ENCODE data around the gene TLL2.

The TLL2 gene

GRCh38 chr10:96365571-96365970, 148.2 kb downstream of the TLL2 start:
- CTCF ChIA-PET: interaction anchor here (2.0 kb wide), 2 partner anchors 9 to 845 kb away, joined by 4 to 7 read pairs; no protein-coding TSS in a partner anchor
- no peak for DNase-seq (ENCODE audit: low spot score)
- no peak for TF ChIP-seq CTCF (conservative IDR thresholded peaks at IDR 0.05; ENCODE audit: low read depth)
- POLR2A ChIA-PET (ENCODE audit: low non-redundant PET): no interaction called here
- H3K27ac ChIP-seq: no peak overlapping the region

GRCh38 chr10:96360766-96361165, 153.0 kb downstream of the TLL2 start:
- TF ChIP-seq CTCF (conservative IDR thresholded peaks at IDR 0.05; ENCODE audit: low read depth): no peak
- ChIA-PET CTCF (no interaction called here), POLR2A (ENCODE audit: low non-redundant PET) (no interaction called here)
- H3K27ac ChIP-seq: no peak overlapping the region
- DNase-seq (ENCODE audit: low spot score): no peak

GRCh38 chr10:96360331-96360730, 153.4 kb downstream of the TLL2 start:
- no peak overlapping the region for H3K27ac ChIP-seq
- no peak for TF ChIP-seq CTCF (conservative IDR thresholded peaks at IDR 0.05; ENCODE audit: low read depth)
- ChIA-PET POLR2A (ENCODE audit: low non-redundant PET) (no interaction called here), CTCF (no interaction called here)
- no peak for DNase-seq (ENCODE audit: low spot score)

DNA sequence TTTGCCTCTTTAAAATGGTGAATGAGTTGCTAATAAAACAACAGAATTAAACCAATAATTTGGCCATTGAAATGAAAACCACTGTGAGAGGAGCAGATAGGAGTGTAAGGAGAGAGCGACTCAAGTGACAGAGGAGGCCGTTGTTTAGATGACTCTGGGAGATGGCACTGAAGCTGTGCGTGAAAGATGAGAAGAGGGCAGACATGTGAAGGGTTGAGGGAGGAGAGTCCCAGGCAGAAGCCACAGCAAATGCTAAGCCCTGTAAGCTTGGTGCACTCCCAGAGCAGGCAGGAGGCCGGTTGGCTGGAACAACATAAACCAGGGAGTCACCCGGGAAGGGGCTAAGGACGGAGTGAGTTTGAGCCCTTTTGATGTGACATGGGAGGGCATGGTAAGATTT, 154.1 kb downstream of the TLL2 start:
- ChIA-PET CTCF (interaction anchor here (0.8 to 1.5 kb wide), 2 partner anchors 11 to 130 kb away, joined by 4 to 5 read pairs; no protein-coding TSS in a partner anchor), POLR2A (ENCODE audit: low non-redundant PET) (no interaction called here)
- DNase-seq (ENCODE audit: low spot score): no peak
- TF ChIP-seq CTCF (conservative IDR thresholded peaks at IDR 0.05; ENCODE audit: low read depth): no peak
- no peak overlapping the region for H3K27ac ChIP-seq

GRCh38 chr10:96358851-96359540, 154.7 kb downstream of the TLL2 start, which contains the start of gene OPALIN:
Gene OPALIN (minus strand): TSS chr10:96359002. CDS start chr10:96358896, 106 bp downstream.
- POLR2A ChIA-PET (ENCODE audit: low non-redundant PET): no interaction called here
- TF ChIP-seq CTCF (conservative IDR thresholded peaks at IDR 0.05; ENCODE audit: low read depth): no peak

GRCh38 chr10:96357038-96357620, 156.6 kb downstream of the TLL2 start:
- ChIA-PET CTCF (interaction anchor here (0.7 to 1.3 kb wide), 4 partner anchors 13 to 22 kb away, joined by 3 to 5 read pairs (median 3); no protein-coding TSS in a partner anchor), POLR2A (ENCODE audit: low non-redundant PET) (no interaction called here)
- DNase-seq (ENCODE audit: low spot score): no peak
- no peak for TF ChIP-seq CTCF (conservative IDR thresholded peaks at IDR 0.05; ENCODE audit: low read depth)
- H3K27ac ChIP-seq: no peak overlapping the region

More at GRCh38 chr10:96358851-96359540, 154.7 kb downstream of the TLL2 start, which contains the start of gene OPALIN:
- DNase-seq (ENCODE audit: low spot score): no peak
- no peak within 1 kb of the TSS for H3K27ac ChIP-seq
- CTCF ChIA-PET: interaction anchor here (0.6 to 1.5 kb wide), 3 partner anchors 12 to 850 kb away, joined by 3 to 5 read pairs (median 4); no protein-coding TSS in a partner anchor
